ENCODE measurements around the gene KDM4C.

The KDM4C gene

DNA sequence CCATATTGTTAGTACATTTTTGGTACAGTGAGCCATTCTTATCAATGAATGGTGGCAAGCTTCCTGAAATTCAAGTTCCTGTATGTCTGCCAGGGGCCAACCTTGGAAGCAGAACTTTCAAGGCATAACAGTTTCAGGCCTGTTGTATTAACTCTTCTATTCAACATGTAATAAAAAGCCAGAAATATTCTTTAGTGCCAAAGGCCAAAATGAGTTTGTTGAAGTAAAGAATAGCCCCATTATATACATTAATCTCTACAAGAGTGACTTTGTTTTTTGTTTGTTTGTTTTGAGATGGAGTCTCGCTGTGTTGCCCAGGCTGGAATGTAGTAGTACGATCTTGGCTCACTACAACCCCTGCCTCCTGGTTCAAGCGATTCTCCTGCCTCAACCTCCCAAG, 321.3 kb downstream of the KDM4C start:
- H2AFZ ChIP-seq: no peak overlapping the region
- H3K4me2 ChIP-seq (ENCODE audit: low read length): no peak overlapping the region
- TF ChIP-seq, protein P1, sequence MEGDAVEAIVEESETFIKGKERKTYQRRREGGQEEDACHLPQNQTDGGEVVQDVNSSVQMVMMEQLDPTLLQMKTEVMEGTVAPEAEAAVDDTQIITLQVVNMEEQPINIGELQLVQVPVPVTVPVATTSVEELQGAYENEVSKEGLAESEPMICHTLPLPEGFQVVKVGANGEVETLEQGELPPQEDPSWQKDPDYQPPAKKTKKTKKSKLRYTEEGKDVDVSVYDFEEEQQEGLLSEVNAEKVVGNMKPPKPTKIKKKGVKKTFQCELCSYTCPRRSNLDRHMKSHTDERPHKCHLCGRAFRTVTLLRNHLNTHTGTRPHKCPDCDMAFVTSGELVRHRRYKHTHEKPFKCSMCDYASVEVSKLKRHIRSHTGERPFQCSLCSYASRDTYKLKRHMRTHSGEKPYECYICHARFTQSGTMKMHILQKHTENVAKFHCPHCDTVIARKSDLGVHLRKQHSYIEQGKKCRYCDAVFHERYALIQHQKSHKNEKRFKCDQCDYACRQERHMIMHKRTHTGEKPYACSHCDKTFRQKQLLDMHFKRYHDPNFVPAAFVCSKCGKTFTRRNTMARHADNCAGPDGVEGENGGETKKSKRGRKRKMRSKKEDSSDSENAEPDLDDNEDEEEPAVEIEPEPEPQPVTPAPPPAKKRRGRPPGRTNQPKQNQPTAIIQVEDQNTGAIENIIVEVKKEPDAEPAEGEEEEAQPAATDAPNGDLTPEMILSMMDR (IDR thresholded peaks at IDR 0.05): no peak
- H3K27ac ChIP-seq: no peak overlapping the region
- no peaks in the 10 kb centered on the region for H3K36me3 ChIP-seq (ENCODE audit: control insufficient read depth, insufficient read depth, low read length)
- no peak overlapping the region for H3K9ac ChIP-seq
- no peaks in the 10 kb centered on the region for H3K4me1 ChIP-seq
- no peak overlapping the region for H3K4me3 ChIP-seq (ENCODE audit: low read depth, low read length)
- H3K27me3 ChIP-seq (ENCODE audit: control insufficient read depth, insufficient read depth, low read length): no peaks in the 10 kb centered on the region
- H3K9me3 ChIP-seq (ENCODE audit: control insufficient read depth, low read length): no peaks in the 10 kb centered on the region
- H3K79me2 ChIP-seq: no peaks in the 10 kb centered on the region

DNA sequence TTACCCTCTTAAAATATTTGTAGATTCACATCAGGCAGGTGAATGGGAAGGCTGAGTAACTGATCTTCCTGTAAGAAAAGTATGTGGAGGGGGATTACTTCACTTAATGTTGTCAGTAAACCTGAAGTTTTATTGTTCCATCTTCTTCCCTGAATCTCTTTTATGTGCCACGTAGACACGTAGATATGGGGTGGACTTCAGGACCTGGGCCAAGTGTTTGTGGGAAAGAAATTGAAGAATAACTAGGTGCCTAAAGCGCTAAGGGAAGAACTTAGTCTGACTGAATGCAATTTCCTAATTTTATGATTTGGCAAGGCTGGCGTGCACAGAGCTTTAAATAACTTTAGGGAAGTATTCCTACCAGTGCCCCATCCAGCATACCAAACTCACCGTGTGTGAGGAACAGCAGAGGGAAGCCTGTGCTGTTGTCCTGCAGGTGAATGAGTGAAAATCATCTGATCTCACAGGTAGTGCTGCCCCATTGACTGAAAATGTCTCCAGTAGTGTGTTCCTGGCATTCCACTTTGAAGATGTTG, 323.4 kb downstream of the KDM4C start:
- TF ChIP-seq, protein P1 (IDR thresholded peaks at IDR 0.05): no peak
- Histone ChIP-seq H3K9ac (no peak overlapping the region), H2AFZ (no peak overlapping the region), H3K27ac (no peak overlapping the region), H3K4me3 (ENCODE audit: low read depth, low read length) (no peak overlapping the region), H3K9me3 (ENCODE audit: control insufficient read depth, low read length) (no peaks in the 10 kb centered on the region), H3K79me2 (no peaks in the 10 kb centered on the region), H3K4me1 (no peaks in the 10 kb centered on the region), H3K4me2 (ENCODE audit: low read length) (no peak overlapping the region), H3K36me3 (ENCODE audit: control insufficient read depth, insufficient read depth, low read length) (no peaks in the 10 kb centered on the region), H3K27me3 (ENCODE audit: control insufficient read depth, insufficient read depth, low read length) (no peaks in the 10 kb centered on the region)

DNA sequence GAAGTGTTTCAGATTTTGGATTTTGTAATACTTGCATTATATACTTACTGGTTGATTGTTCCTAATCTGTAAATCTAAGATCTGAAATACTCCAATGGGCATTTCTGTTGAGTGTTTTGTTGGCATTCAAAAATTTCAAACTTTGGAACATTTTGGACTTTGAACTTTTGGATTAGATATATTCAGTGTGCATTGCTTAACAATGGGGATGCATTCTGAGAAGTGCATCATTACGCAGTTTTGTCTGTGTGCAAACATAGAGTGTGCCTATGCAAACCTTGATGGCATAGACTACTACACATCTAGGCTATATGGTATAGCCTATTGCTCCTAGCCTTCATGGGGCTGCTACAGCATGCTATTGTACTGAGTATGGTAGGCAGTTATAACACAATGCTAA, 325.4 kb downstream of the KDM4C start:
- no peaks in the 10 kb centered on the region for H3K79me2 ChIP-seq
- no peak overlapping the region for H3K4me2 ChIP-seq (ENCODE audit: low read length)
- H3K4me1 ChIP-seq: no peaks in the 10 kb centered on the region
- TF ChIP-seq, protein P1 (IDR thresholded peaks at IDR 0.05): no peak
- no peaks in the 10 kb centered on the region for H3K27me3 ChIP-seq (ENCODE audit: control insufficient read depth, insufficient read depth, low read length)
- H2AFZ ChIP-seq: no peak overlapping the region
- H3K4me3 ChIP-seq (ENCODE audit: low read depth, low read length): no peak overlapping the region
- H3K36me3 ChIP-seq (ENCODE audit: control insufficient read depth, insufficient read depth, low read length): no peaks in the 10 kb centered on the region
- no peak overlapping the region for H3K9ac ChIP-seq
- no peak overlapping the region for H3K27ac ChIP-seq
- H3K9me3 ChIP-seq (ENCODE audit: control insufficient read depth, low read length): no peaks in the 10 kb centered on the region

DNA sequence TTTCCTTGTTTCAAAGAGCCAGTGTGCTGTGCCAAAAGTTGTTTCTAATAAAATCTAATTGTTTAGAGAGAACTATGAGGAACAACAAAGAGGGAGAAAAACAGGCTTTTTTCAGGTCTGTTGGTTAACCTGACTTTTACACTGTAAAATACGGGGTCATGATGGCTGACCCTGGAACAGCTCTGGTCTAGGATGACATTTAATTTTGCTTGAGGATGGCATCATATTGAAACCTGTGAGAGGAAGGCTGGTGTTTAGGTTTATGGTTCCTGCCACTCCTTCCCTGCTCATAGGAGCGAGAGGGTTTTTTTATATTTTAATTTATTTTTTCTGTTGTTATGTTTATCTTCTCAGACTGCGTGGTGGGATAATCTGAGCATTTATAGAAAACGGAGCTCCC, 327.6 kb downstream of the KDM4C start:
- H3K9me3 ChIP-seq (ENCODE audit: control insufficient read depth, low read length): no peaks in the 10 kb centered on the region
- no peak overlapping the region for H3K4me3 ChIP-seq (ENCODE audit: low read depth, low read length)
- H3K4me2 ChIP-seq (ENCODE audit: low read length): no peak overlapping the region
- no peaks in the 10 kb centered on the region for H3K27me3 ChIP-seq (ENCODE audit: control insufficient read depth, insufficient read depth, low read length)
- no peaks in the 10 kb centered on the region for H3K4me1 ChIP-seq
- no peak overlapping the region for H2AFZ ChIP-seq
- no peak overlapping the region for H3K9ac ChIP-seq
- H3K79me2 ChIP-seq: no peaks in the 10 kb centered on the region
- no peak overlapping the region for H3K27ac ChIP-seq
- no peaks in the 10 kb centered on the region for H3K36me3 ChIP-seq (ENCODE audit: control insufficient read depth, insufficient read depth, low read length)
- TF ChIP-seq, protein P1 (IDR thresholded peaks at IDR 0.05): no peak

DNA sequence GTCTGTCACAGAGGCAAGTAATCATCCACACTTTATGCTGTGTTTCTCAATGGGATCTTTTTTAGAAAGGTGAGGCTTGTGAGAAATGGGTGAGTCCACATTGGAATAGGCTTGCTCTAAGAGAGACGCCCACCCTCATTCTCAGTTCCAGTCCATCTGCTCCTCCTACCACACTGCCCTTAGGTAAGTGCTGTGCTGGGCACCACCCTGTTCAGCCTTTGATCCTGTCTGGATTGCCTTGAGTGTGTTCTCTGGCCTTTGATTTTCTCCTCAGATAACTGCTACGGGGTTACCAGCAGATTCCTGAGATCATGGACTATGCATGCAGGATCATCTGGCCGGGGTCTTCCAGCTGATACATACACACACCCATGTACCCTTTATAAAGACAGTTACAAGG, 328.6 kb downstream of the KDM4C start:
- Histone ChIP-seq H3K9ac (no peak overlapping the region), H3K4me1 (no peaks in the 10 kb centered on the region), H3K9me3 (ENCODE audit: control insufficient read depth, low read length) (no peaks in the 10 kb centered on the region), H3K4me2 (ENCODE audit: low read length) (no peak overlapping the region), H3K27ac (no peak overlapping the region), H2AFZ (no peak overlapping the region), H3K79me2 (no peaks in the 10 kb centered on the region), H3K4me3 (ENCODE audit: low read depth, low read length) (no peak overlapping the region), H3K27me3 (ENCODE audit: control insufficient read depth, insufficient read depth, low read length) (no peaks in the 10 kb centered on the region), H3K36me3 (ENCODE audit: control insufficient read depth, insufficient read depth, low read length) (no peaks in the 10 kb centered on the region)
- TF ChIP-seq, protein P1 (IDR thresholded peaks at IDR 0.05): no peak

Data from parathyroid adenoma (tissue), 2 donors.